Body of pancreas (tissue), 4 donors: ENCODE measurements around the gene ATAD3C.

Experiments used
- CTCF ChIP-seq, 7 experiments: fragments of 450-650 bp in 4 of 7; fragments of 200-600 bp in 3 of 7; sonication (generic) in 3 of 7; IDR thresholded peaks; one replicate each; pipeline ENCODE4 v1.5.1; 2016 to 2019; ENCODE audit warnings: antibody characterized with exemption in 7 of 7
- POLR2A ChIP-seq, 3 donors: fragments of 450-650 bp; IDR thresholded peaks; one replicate each; pipeline ENCODE4 v1.6.1; 2016; ENCODE audit warnings: antibody characterized with exemption in 3 of 3, mild to moderate bottlenecking in 2 of 3

GRCh38 chr1:1482856-1483255, 33.4 kb downstream of the ATAD3C start:
- TF ChIP-seq CTCF (IDR thresholded peaks at IDR 0.05) (no peak), POLR2A (IDR thresholded peaks at IDR 0.05) (no peak)
